NK-92 (cell line): ENCODE data around the gene IL1F10.

Experiments used
- DNase-seq: peaks from one replicate; lab custom pipeline; 2025; ENCODE audit not compliant: unreplicated experiment; lab: John Stamatoyannopoulos, UW

IL1F10 gene

DNA sequence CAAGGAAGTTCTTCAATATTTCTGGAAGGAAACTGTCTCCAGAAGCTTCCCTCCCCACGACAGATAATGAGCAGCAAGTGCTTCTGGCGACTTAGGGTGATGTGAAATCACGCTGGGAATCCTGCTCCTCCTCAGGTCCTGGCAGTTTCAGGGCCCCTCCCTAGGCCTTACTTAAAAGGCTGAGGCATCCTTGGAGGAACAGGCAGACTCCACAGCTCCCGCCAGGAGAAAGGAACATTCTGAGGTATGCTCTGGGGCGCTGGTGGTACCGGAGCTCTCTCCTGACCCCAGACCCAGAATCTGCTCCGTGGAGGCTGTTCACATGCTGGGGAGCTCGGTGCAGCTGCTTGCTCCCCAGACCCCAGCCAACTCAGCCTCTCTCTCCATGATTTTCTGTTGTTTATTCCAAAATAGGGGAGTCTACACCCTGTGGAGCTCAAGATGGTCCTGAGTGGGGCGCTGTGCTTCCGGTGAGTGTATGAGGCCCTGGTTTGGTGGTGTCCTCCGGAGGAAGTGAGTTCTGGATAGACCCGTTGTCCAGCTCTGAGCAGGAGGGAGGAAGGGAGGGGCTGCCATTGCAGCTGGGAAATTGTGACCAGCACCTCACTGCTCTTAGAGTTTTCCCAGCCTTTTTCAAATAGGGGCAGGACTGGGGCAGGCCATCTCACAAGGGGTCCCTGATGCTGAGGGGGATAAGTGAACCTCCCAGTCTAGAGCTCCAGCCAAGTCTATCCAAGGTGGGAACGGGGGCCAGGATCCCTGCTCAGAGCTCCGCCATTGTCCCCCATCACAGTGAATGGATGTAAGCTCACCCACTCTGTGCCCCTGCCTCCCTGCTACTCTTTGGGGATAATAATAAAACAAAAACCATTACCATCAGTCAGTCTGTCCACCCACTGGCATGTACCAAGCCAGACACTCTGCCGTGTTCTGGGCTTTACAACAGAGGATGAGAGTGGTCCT is 8.5 kb upstream of the IL1F10 start, which contains the start of gene IL36RN:
Gene IL36RN, plus strand, starts transcription at position 201 of the 963 bp plus-strand sequence. Its CDS starts 241 bp downstream, at position 442.
- no peak for DNase-seq

DNA sequence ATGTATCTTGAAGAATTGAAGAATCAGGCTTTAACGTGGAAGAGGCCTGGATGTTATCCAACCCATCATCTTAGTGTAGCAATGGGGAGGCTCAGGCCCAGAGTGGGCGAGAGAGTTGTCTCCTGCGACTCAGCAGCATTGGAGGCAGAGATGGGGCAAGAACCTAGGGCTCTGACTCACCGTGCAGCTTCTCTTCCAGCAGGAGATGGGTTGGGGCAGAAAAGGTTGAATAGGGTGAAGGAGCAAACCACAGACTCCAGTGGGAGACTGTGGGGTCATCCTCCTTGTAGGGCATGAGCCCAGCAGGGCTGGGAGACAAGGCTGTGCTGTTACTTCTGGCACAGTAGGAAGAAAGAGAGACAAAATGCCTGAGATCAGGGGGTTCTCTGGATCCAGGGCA is 7.4 kb upstream of the IL1F10 start:
- no peak for DNase-seq

DNA sequence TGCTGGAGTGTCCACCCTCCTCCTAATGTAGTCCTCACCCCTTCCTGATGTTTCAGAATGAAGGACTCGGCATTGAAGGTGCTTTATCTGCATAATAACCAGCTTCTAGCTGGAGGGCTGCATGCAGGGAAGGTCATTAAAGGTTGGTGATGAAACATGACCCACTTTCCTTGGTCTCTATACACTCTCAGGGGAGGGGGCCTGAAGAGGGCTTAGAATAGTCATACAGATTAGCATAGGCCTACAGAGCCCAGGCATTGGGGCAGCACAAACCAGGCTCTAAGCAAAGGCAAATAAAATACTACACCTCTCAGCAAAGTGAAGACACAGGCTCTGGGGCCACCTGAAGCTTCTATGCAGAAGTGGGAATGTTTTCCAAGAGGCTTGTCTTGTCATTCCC is 7.0 kb upstream of the IL1F10 start:
- DNase-seq, result no peak

DNA sequence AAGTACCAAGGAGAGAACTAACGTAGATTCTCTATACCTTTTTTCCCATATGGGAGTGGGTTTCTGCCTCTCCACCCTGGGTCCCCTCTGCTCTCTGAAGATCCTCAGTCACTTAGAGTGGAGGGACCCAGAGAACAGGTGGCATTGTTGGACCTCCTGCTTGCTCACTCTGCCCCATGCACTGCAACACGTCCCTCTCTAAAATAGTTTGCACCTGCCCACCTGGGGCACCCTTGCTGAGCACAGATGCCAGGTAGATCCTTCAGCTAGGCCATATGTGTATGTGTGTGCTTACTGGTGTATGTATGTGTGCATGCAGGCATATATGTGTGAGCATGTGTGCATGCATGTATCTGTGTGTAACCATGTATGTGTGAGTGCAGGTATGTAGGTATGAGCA is 6.5 kb upstream of the IL1F10 start:
- no peak for DNase-seq

DNA sequence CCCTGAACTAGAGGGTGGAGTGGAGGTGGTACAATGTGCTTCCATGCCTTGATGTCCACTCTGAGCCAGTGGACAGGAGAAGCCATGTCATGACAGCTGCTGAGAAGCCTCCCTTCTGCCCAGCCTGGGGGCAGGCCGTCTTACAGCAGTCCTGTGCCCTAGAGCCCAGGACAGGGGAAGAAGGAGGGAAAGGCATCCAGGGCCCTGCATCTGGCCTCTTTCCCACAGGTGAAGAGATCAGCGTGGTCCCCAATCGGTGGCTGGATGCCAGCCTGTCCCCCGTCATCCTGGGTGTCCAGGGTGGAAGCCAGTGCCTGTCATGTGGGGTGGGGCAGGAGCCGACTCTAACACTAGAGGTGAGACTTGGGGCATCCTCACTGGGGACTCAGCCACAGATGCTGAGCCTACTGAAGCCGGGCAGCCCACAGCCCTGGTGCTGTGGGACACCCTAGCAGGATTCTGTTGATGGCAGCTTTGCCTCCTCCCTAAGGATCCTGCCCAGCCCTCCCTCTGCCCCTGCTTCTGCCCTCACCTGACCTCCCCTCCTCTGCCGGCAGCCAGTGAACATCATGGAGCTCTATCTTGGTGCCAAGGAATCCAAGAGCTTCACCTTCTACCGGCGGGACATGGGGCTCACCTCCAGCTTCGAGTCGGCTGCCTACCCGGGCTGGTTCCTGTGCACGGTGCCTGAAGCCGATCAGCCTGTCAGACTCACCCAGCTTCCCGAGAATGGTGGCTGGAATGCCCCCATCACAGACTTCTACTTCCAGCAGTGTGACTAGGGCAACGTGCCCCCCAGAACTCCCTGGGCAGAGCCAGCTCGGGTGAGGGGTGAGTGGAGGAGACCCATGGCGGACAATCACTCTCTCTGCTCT is 5.6 kb upstream of the IL1F10 start:
- DNase-seq, result no peak

DNA sequence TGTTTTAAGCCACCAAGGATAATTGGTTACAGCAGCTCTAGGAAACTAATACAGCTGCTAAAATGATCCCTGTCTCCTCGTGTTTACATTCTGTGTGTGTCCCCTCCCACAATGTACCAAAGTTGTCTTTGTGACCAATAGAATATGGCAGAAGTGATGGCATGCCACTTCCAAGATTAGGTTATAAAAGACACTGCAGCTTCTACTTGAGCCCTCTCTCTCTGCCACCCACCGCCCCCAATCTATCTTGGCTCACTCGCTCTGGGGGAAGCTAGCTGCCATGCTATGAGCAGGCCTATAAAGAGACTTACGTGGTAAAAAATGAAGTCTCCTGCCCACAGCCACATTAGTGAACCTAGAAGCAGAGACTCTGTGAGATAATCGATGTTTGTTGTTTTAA is 3.5 kb upstream of the IL1F10 start:
- no peak for DNase-seq

DNA sequence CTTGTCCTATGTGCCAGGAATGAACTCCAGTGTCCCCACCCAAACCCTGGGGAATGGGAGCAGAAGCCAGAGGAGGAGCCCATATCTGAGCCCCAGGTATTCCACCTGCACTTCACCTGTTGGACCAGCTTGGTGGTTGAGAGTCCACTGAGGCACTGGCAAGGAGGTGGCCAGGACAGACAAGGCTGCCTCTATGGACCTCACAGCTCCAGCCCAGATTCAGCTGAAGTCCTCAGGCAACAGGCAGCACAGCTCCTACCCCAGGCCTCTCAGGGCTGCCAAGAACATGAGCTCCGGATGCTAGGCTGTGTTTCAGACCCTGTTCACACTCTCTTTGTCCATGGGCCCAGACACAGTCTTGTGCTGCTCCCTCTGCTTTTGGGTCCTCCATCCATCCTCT is 2.9 kb upstream of the IL1F10 start:
- no peak for DNase-seq

DNA sequence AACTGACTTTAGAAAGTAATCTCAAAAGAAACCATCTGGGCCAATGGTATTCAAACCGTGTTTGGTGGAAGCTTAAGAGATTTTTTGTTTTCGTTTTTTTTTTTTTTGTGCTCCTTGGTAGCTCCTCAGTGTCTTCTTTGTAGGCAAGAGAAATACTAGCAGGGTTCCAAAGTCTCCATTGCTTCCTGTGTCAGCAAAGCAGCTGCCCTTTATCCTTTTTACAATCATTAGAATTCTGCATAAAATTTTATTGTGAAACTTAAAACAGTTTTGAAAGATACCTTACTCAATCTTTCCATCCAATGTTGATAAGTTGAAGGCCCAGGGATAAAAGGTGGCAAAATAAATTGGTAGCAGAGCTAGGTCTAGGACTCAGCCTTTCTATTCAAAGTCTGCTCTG is 479 bp downstream of the IL1F10 start:
- no peak for DNase-seq

DNA sequence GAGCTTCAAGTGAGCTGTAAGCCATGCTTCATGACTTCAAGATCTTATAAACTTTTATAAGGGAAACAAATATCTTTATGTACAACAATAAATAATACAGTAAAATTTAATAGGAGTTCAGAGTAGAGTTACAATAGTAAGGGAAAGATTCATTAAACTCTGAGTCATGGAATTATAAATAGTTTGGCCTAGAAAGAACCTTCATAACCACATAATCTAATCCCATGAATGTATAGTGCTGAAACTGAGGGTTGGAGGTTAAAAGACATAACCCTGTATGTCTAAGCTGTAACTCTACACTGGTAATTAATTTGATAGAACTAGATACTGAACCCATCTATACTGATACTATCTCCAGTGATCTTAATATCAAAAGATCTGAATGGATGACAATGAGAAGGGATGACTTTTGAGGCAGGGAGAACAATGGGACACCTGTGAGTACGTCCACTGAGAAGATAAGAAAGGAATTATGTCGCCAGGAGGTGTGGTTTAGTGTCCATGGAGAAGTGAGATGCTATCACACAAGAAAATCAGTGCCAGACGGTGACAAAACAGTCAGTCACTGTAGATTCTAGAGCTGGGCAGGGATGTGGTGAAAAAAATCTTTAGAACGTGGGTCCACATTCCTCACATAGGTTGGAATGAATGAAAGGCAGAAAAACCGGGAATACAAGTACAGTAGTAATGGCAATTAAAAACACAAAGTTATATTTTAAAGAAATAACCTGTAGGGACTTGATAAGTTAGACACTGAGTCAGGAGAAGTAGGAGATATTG is 1.1 kb downstream of the IL1F10 start:
- no peak for DNase-seq

DNA sequence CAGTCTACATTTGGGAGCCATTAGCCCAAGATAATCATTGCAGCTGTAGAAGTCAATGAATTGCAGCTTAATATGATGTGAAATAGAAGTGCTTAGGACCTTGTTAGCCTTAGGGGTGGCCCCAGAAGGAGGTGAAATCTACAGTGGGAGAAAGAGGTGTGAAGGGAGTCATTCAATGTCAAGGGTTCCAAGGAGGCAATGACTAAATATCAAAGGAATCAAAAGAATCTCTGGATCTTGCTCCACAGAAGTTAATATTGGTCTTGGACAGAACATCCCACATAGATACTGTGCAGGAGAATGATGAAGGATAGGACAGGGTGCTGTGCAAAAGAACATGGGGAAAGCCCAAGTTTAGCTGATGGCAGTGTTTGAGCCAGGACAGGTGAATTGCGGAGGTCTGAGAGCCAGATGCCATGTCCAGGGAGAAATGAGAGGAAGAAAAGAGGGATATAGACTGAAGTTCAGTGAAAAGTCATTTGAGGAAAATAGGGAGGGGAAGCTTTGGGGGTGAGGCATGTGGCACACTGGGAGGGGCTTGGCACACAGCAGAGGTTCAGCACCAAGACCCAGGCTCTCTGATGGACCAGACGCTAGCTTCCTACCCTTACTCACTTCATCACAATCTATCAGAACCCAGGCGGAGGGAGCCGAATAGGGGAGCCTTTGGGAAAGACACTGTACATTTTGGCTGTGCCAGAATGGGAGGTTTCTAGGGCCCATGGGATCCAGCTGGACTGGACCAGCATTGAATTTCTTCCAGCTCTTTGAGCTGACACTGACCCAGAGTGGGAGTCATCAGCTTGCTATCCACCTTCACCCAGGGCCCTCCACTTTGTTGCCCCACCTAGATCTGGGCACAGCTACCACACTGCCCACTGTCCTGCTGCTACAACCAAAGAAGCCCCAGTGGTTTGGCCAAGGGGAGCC is 2.2 kb downstream of the IL1F10 start:
- no peak for DNase-seq

DNA sequence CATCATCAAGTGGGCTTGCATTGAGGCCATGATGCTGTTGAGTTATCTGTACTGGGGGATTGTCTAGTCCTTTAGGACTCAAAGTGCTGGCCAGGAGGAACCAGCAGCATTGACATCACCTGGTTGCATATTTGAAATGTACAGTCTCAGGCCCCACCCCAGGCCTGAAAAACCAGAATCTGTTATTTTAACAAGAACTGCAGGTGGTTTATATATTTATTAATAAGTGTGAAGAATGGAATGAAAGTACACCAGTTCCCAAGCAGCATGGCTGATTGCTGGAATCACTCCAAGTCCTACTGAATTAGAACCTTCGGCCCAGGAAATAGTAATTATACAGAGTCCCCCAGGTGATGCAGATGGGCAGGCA is 2.8 kb downstream of the IL1F10 start:
- no peak for DNase-seq

DNA sequence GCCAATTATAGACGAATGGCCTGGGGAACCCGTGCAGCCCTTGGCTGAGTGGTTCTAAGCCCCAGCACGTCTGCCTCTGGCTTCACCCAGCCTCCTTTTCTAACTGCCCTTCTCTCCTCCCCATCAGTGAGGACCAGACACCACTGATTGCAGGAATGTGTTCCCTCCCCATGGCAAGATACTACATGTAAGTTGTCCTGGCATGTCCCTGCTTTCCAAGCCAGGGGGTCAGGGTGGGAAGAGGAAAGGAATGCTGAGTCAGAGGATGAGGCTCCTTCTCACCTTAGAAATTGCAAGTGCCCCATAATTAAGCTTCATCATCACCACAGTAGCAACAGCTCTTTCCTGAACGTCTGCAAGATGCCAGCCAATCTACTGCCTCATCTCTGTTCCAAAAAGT is 4.8 kb downstream of the IL1F10 start:
- no peak for DNase-seq

DNA sequence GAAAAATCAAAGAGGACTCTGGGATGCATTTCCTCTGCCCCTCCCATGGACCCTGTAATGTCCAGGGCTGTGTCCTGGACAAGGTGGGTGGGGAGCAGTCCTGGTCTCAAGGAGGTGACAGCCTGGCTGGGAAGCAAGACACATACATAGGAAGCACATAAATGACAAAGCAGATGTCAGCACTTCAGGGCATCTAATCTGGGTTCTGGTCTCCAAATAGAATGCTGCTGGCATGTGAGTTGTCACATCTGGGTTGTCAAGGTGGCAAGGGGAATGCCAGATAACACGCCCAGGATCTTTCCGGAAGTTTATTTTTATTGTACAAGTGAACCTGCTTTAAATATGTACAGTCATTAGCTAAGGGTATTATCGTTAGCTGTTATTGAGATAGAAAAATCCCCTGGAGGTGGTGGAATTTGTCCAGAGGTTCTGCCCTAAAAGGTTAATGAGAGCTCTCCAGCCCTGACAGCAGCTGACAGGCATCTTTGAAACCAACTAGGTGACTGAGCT is 5.6 kb downstream of the IL1F10 start:
- DNase-seq, result no peak

DNA sequence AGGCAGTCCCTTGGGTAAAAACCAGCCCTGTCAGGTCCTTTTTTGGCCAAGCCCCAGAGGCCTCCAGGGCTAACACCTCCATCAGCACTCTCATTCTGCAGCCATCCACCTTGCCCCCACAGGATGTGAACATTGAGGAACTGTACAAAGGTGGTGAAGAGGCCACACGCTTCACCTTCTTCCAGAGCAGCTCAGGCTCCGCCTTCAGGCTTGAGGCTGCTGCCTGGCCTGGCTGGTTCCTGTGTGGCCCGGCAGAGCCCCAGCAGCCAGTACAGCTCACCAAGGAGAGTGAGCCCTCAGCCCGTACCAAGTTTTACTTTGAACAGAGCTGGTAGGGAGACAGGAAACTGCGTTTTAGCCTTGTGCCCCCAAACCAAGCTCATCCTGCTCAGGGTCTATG is 7.3 kb downstream of the IL1F10 start:
- DNase-seq, result no peak

DNA sequence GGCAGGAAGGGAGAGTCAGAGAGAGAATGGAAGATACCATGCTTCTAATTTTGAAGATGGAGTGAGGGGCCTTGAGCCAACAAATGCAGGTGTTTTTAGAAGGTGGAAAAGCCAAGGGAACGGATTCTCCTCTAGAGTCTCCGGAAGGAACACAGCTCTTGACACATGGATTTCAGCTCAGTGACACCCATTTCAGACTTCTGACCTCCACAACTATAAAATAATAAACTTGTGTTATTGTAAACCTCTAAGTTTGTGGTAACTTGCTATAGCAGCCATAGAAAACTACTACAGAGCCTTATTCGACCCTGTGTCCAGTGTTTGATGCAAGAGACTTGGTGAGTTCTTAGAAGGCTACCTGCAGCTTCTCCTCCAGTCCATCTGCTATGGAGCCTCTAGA is 7.8 kb downstream of the IL1F10 start:
- no peak for DNase-seq

DNA sequence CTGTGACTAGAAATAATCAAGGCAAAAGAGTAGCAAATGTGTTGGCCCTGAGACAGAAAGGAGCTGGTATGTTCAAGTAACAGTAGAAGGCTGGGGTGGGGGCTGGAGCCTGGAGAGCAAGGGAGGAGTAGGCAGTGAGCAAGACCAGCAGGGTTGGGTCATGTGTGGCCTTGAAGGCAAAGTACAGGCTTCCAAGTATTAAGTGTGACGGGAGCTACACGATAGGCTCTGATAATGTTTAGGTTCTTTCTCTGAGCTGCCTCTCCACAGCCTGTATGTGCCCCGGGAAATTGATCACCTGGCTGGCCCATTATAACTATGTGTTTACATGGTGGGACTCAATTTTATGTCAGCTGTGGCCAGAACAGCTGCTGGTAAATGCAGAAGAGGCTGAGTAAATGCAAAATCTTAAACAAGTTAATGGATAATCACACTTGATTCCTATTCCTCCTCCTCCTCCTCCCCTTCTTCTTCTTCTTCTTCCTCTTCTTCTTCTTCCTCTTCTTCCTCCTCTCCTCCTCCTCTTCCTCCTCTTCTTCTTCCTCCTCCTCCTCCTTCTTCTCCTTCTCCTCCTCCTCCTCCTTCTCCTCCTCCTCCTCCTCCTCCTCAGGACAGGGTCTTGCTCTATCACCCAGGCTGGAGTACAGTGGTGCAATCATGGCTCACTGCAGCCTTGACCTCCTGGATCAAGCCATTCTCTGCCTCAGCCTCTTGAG is 9.3 kb downstream of the IL1F10 start:
- no peak for DNase-seq

DNA sequence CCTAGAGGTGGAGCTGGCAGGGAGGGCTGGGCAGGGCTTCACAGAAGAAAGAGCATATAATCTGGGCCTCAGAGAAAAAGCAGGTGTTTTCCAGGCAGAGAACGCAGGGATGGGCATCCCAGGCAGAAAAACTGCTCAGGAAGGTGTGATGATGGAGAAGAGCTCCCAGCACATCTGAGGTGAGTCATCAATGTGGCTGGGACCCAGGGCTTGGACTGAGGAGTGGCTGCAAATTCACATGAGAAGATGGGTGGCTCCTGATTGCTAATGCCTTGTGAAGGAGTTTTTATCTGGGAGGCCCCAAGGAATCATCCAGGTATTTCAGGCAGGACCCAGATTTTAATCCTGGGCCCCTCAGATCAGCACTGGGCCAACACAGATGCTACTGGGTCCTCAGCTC is 10.2 kb downstream of the IL1F10 start:
- DNase-seq, result no peak

DNA sequence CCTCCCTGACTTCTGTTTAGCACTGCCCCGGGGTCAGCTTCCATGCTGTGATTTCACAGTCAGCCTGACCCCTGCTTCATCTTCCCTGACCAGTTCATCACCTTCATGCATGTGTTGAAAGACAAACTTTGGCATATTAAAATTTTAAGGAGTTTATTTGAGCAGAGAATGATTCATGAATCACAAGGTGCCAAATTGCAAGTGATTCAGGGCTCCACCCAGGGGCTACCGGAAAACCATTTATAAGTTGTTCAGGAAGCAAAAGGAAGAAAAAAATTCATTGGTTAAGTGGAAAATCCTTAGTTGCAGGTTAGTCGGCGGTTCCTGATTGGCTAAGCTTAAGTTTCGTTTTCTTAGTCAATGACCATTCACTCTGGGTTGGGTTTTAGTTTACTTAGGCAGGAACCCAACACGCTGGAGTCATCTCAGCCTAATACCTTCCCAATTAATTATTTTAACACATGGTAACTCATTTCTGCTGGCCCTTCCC is 10.6 kb downstream of the IL1F10 start:
- no peak for DNase-seq

DNA sequence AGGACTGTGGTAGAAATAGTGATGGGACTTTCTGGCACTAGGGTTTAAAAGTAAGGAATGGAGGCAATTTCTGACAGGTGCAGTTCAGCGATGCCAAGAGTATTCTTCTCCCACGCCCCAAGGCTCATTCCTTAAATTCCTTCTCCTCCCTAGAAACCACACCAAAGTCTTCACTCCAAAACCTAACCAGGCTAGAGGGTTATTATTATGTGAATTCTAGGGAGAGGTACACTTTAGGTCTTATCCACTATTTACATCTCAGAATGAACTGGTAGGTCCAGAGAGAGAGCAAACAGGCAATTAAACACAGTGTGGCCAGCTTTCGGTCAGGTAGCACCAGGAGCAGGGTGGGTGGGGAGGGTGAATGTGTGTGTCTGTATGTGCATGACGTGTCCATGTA is 11.4 kb downstream of the IL1F10 start:
- DNase-seq, result no peak
